Endothelial cell of hepatic sinusoid (primary cell): ENCODE data around the gene CTNNBIP1.

Experiments used
- in situ Hi-C: cut with HindIII; loops from 2 replicates; pipeline ENCODE4 v1.10.0; 2017; ENCODE audit warnings: low sequenced_read_pairs

Gene CTNNBIP1

DNA sequence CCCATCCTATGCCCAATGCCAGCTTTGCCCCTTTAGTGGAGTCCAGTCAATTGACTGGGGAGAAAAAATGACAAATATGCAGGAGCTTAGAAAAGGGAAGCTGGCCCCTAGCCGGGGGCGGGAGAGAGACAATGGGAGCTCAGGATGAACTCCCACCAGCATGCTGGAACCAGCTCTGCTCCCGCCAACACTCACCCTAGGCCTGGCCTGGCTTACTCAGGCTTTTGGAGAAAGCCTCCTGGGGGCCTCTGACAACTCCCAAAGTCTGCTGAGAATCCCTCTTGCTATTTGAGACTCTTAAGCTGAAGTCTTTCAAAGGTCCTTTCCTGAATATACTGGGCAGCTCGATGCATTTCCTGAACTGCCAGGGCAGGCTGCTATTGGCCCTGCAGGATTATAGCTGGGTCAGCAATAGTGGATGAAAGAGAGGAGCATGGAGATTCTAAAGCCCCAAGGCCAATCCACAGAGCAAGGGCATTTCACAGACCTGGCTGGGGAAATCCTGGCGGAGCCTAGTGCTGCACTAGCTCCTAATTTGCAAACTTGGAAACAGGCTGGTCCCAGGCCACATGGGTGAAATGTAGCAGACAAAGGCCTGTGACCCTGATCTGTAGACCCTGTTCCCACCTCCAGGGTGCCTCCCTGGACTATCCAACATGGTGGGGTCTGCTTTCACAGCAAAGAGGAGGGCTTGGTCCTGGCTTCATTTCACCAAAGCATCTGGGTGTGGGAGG, 50.6 kb downstream of the CTNNBIP1 start:
- in situ Hi-C loops = loop anchor here (5.0 kb wide), 1 partner anchor 82 kb away; no protein-coding TSS in a partner anchor

DNA sequence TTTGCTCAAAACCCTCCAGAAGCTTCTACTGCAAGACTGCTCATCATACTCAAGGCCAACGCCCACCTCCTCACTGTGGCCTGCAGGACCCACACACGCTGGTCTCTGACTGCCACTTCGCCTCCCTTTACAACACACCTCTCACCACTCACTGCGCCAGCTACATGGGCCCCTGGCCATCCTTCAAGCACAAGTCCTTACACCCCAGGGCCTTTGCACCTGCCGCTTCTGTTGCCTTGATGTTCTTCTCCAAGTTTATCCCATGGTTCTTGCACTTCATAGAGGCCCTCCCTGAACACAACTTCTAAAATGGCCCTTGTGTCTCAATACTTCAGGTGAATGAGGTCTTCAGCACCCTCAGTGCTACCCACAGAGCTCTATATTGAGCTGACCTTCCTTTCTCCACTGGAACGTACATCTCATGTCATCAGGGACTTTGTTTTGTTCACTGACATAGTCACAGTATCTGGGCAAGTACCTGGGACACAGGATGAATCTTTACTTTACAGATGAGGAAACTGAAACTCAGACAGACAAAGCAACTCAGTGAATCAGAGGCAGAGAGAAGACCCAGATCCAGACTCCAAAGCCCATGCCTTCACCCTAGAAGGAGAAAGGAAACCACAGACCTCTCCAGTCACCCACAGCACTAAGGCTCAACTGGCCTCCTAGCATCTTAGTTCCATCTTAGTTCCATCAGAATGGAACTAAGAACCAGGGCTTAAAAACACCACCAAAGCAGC, 51.6 kb downstream of the CTNNBIP1 start:
- in situ Hi-C loops = loop anchor here (5.0 kb wide), 1 partner anchor 81 kb away; no protein-coding TSS in a partner anchor

DNA sequence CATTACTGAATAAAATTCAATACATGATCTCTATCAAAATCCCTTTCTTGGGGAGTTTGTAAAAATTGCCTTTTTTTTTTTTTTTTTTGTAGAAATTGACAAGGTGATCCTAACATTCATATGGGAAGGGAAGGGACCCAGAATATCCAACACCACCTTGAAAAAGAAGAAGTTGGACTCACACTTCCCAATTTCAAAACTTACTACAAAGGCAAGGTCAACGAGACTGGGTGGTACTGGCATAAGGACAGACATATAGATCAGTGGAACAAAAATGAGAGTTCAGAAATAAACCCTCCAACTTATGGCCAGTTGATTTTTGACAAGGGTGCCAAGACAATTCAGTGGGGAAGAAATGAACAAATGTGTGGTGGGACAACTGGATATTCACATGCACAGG, 54.9 kb downstream of the CTNNBIP1 start:
- in situ Hi-C loops = loop anchor here (5.0 kb wide), 1 partner anchor 78 kb away; no protein-coding TSS in a partner anchor

DNA sequence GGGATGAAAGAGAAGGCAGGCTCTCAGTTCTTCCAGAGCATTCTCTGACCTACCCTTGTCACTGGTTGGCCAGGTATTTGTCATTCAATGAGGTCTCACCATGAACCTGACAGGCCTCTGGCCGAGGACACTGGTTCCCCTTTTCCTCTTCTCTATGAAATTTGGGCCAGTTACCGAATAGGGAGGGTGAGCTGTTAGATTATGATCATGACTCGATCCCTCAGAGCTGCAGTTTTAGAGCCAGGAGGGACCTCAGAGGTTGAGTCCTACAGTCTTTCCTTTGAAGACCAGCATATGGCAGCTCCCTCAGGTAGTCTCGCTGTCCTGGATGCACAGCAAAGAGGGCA, 56.8 kb downstream of the CTNNBIP1 start:
- in situ Hi-C loops = no loop called here

- in situ Hi-C loops = no loop called here
Measured at GRCh38 chr1:9852410-9853248, 57.4 kb downstream of the CTNNBIP1 start.

- in situ Hi-C loops = no loop called here
Measured at GRCh38 chr1:9852004-9852403, 58.1 kb downstream of the CTNNBIP1 start.

DNA sequence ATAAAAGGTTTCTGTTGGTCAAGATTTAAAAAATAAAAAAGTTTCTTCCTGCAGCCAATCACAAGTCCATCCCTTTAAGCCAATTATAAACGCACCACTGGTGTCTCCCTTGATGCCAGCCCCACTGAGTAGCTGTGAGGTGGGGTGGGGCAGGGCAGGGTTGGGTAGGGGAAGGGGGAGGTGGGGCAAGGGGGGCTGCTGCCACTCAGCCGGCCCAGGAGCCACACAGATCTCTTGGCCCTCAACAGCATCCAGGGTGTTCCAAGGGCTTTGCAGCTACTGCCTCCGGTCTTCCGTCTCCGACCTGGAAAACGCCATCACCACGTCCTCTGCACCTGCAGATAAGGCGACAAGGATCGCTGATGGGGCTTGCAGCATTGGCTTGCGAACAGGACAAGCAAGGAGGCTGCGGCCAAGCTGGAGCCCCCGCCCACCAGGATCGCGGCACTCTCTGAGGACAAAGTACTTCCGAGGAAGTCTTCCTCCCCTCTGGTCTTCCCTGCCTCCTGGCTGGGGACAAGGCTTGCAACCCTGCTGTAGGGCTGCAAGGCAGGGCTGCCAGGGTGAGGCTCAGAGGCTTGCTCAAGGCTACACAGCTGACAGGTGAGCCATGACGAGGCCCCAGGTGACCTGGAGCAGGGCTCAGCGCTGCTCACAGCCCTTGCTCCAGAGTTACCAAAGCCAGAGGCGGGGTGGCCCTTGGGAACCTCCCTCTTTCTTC, 59.5 kb downstream of the CTNNBIP1 start:
- in situ Hi-C loops = no loop called here

DNA sequence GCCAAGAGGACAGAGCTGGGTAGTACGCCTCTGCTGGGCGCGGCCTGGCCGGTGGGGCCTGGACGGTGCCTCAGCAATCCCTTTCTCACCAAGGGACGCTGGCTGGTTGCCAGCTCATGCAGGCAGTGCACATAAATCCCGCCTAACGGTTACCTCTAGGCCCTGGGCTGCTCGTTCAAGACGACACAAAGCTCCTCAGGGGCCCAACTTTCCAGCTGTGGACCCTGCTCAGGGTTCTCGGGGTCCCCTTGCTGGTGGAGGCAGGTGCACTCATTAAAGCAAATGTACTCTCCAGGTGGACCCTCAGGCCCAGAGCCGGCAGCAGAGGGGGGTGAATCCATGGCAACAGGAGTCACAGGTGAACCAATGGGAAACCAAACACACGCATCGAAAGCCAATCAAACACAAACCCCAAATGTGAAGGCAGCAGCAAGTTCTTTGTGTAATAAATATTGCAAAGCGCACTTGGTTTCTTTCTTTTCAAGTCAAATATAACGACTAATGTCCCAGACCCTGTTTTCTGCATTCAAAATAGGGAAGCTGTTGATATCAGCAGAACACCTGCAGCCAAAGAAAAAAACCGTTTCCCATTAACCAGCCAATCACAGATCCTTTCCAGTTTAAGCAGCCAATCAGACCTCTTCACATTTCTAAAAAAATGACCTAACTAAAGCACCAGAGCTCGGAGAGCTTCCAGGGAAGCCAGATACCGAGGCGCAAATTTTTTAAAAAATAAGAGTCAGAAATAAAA, 60.2 kb downstream of the CTNNBIP1 start:
- in situ Hi-C loops = no loop called here

- in situ Hi-C loops = no loop called here
Measured at GRCh38 chr1:9848022-9848421, 62.0 kb downstream of the CTNNBIP1 start.

- in situ Hi-C loops = no loop called here
Measured at GRCh38 chr1:9847269-9847668, 62.8 kb downstream of the CTNNBIP1 start.

DNA sequence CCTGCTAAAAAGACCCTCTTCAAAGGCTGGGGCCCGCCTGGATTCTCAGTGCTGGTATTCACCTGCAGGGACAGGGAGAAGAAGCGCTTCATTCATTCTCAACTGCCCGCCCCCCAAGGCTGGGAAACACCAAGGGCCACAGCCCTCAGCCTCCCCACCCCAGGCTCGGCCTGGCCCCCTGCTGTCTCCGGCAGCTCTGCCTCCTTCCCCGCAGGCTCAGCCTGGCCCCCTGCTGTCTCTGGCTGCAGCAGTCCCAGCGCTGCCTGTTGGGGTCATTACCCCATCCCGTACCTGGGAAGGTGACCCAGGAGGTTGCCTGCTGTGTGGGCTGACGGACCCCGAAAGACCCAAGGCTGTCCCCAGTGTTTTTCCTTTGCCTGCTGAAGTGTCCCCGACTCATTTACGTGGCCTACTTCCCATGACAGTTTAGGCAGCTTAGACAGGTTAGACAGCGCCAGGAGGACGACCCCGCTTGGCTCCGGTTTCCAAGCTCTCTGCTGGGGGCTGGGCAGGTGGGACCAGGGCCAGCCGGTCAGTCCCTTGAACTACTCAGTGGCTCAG, 63.4 kb downstream of the CTNNBIP1 start:
- in situ Hi-C loops = no loop called here

DNA sequence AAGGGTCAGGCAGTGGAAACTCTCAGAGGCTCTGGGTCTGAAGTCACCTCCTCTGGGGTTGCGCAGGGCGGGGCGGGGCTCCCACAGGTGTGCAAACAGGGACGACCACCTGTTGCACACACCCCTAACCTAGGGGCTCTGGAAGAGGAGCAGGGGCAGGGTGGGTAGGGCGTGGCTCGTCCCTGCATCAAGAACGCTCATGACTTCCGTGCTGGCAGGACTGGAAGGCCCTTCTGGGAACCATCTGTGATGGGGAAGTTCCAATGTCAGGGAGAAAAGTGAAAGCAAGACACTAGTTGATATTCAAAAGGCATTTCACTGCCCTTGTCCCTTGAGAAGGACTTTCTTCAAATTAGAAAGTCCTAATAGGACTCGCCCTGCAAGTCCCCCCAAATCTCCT, 64.2 kb downstream of the CTNNBIP1 start:
- in situ Hi-C loops = no loop called here

DNA sequence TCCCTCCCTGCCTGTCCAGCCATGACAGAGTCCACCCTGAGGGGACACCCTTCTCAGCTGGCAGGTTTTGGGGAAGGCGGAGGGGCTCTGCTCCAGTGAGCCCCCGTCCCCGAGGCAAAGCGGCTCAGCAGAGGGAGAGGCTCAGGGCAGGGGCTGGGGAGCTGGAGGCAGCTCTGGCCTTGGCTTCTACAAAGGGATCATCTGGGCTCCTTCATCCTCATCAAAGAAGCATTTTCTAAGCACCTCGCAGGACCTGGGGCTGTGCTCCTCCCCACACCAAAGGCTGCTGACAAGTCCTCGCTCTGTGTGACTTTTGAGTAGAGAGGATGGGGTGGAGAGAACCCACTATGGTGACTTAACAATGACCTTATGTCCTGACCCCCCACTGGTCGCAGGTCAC, 65.3 kb downstream of the CTNNBIP1 start:
- in situ Hi-C loops = no loop called here

DNA sequence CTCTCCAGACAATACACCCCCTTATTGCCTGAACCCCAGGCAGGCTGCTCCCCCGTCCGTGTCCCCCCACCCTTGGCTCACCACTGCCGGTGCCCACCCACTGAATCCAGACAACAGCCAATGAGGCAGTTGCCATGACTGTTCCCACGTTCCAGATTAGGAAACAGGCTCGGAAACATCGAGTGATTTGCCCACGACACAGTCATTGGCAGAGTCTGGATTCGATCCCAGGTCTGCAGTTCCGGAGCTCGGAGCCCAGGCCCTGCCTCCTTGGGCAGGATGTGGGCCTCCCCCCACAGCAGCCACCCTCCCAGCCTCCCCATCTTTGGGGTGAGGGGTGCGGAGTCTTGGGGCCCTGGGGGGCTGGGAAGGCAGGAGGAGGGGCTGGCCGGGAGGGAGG, 66.0 kb downstream of the CTNNBIP1 start:
- in situ Hi-C loops = no loop called here

GRCh38 chr1:9843576-9843945, 66.5 kb downstream of the CTNNBIP1 start:
- in situ Hi-C loops = no loop called here

GRCh38 chr1:9842781-9843575, 67.1 kb downstream of the CTNNBIP1 start:
- in situ Hi-C loops = no loop called here

- in situ Hi-C loops = no loop called here
Measured at GRCh38 chr1:9842073-9842711, 67.9 kb downstream of the CTNNBIP1 start.

DNA sequence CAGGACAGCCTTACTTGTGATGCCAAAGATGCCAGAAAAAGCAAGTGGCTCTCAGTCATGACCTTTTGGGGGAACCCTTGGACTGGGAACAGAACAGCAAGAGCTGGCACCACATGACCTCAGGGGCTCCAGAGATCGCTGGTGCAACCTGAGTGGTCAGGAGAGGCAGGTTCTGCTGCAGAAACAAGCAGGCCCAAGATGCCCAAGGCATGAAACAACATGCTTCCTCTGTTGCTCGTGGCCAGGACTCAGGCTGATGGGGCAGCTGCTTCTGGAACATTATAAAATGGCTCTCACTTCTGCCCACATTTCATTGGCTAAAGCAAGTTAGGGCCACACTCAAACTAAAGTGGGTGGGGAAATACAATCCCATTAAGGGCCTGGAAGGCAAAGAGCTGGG, 68.6 kb downstream of the CTNNBIP1 start:
- in situ Hi-C loops = no loop called here

DNA sequence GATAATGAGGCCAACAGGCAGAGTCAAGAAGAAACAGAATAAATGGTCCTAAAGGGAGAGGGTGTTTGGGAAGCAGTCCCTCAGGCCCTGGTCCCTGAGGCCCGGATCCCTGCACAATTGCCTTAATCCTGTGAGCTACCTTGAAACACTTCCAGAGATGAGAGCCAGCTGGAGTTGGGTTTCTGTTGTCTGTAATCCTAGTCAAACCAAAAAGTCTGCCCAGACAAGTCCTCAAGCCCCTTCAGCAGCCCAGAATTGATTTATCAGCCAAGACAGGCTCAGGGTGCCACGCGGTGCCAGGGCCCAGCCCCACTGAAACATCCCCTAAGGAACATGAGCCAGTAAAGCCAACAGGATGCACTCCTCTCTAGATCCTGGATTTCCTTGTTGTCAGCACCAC, 69.9 kb downstream of the CTNNBIP1 start:
- in situ Hi-C loops = no loop called here
